Chondrocyte (in vitro differentiated cells): Measurements from ENCODE around the gene TEDC1. TPM values are rescaled to one million over a fixed set of nuclear protein-coding genes. Genes with fewer than 3 reads are reported as not detected.

Experiments used
- DNase-seq: peaks from one replicate; pipeline ENCODE4 v3.0.0; 2021; ENCODE audit warnings: mixed read lengths, low spot score
- H3K27ac Mint-ChIP-seq: one replicate; pipeline ENCODE4 v1.8.0; 2021; ENCODE audit warnings: mild to moderate bottlenecking, moderate library complexity, mixed read lengths; ENCODE audit not compliant: unreplicated experiment
- H3K27me3 Mint-ChIP-seq: 2 replicates; pipeline ENCODE4 v1.8.0; 2021; ENCODE audit warnings: low read depth, mixed read lengths
- H3K36me3 Mint-ChIP-seq: 2 replicates; pipeline ENCODE4 v1.8.0; 2021; ENCODE audit warnings: low read depth, mixed read lengths
- H3K4me1 Mint-ChIP-seq: 2 replicates; pipeline ENCODE4 v1.8.0; 2021; ENCODE audit warnings: low read depth, mild to moderate bottlenecking, mixed read lengths
- H3K4me3 Mint-ChIP-seq: one replicate; pipeline ENCODE4 v1.8.0; 2021; ENCODE audit warnings: mild to moderate bottlenecking, moderate library complexity, mixed read lengths; ENCODE audit not compliant: unreplicated experiment
- H3K9me3 Mint-ChIP-seq: 2 replicates; pipeline ENCODE4 v1.8.0; 2021; ENCODE audit warnings: low read depth, mixed read lengths
- total RNA-seq: library from RNA; stranded (reverse); gene quantifications from 3 replicates; pipeline ENCODE4 v1.2.1, GENCODE V29; 2021
- TF ChIP-seq, protein P1 (sequence below): fragments of 200-600 bp; sonication (generic); IDR thresholded peaks from 2 replicates; pipeline ENCODE4 v1.5.0; 2021; ENCODE audit warnings: antibody characterized with exemption, mild to moderate bottlenecking, moderate library complexity

The TEDC1 gene
- total RNA-seq, 1 donor from 2014 or later, result 12.9 TPM

DNA sequence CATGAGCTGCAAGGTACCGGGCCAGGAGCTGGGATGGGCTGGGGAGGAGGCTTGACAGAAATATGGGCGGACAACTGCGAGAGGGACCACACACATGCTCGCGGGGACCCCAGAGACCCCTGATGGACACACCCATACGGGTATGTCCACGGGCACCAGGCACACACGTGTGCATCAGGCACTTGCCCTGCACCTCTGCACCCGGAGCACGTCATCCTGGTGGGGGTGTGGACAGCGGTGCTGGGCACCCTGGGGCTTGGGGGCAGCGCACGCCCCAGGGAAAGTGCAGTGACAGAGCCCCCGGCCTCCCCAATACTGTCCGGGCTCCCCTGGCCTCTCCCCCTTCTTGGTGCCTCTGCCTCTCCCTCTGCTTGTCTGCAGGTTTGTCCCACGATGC, 6.1 kb upstream of the TEDC1 start:
- peak overlapping the region; percentile 27 for H3K27ac Mint-ChIP-seq
- H3K36me3 Mint-ChIP-seq, result no peaks in the 10 kb centered on the region
- no peak for DNase-seq
- H3K27me3 Mint-ChIP-seq, result no peaks in the 10 kb centered on the region
- TF ChIP-seq, protein P1, sequence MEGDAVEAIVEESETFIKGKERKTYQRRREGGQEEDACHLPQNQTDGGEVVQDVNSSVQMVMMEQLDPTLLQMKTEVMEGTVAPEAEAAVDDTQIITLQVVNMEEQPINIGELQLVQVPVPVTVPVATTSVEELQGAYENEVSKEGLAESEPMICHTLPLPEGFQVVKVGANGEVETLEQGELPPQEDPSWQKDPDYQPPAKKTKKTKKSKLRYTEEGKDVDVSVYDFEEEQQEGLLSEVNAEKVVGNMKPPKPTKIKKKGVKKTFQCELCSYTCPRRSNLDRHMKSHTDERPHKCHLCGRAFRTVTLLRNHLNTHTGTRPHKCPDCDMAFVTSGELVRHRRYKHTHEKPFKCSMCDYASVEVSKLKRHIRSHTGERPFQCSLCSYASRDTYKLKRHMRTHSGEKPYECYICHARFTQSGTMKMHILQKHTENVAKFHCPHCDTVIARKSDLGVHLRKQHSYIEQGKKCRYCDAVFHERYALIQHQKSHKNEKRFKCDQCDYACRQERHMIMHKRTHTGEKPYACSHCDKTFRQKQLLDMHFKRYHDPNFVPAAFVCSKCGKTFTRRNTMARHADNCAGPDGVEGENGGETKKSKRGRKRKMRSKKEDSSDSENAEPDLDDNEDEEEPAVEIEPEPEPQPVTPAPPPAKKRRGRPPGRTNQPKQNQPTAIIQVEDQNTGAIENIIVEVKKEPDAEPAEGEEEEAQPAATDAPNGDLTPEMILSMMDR, result no peak
- peaks cover 63% of the 10 kb centered on the region for H3K4me1 Mint-ChIP-seq
- no peak overlapping the region for H3K4me3 Mint-ChIP-seq
- no peaks in the 10 kb centered on the region for H3K9me3 Mint-ChIP-seq

DNA sequence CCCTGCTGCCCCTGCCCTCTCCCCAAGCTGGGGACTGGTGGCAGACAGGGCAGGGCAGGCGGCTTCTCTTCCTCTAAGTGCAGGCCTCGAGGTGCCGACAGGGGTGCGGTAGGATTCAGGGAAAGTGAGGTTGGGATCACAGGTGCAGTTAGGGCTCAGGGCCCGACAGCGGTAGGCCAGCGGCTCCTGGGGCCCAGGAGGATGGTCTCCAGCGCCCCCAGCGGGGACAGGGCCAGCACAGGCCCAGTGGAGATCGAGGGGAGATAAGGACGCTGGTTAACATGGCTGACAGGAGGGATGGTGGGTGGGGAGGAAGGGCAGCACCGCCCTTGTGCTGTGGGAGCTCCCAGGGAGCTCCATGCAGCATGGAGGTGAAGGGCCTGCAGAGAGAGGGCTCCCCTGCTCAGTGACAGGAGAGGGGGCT, 5.3 kb upstream of the TEDC1 start:
- TF ChIP-seq, protein P1, result peak; percentile 67
- Mint-ChIP-seq H3K27ac (no peak overlapping the region), H3K4me1 (peaks cover 55% of the 10 kb centered on the region), H3K27me3 (no peaks in the 10 kb centered on the region), H3K9me3 (no peaks in the 10 kb centered on the region), H3K4me3 (no peak overlapping the region), H3K36me3 (no peaks in the 10 kb centered on the region)
- no peak for DNase-seq

DNA sequence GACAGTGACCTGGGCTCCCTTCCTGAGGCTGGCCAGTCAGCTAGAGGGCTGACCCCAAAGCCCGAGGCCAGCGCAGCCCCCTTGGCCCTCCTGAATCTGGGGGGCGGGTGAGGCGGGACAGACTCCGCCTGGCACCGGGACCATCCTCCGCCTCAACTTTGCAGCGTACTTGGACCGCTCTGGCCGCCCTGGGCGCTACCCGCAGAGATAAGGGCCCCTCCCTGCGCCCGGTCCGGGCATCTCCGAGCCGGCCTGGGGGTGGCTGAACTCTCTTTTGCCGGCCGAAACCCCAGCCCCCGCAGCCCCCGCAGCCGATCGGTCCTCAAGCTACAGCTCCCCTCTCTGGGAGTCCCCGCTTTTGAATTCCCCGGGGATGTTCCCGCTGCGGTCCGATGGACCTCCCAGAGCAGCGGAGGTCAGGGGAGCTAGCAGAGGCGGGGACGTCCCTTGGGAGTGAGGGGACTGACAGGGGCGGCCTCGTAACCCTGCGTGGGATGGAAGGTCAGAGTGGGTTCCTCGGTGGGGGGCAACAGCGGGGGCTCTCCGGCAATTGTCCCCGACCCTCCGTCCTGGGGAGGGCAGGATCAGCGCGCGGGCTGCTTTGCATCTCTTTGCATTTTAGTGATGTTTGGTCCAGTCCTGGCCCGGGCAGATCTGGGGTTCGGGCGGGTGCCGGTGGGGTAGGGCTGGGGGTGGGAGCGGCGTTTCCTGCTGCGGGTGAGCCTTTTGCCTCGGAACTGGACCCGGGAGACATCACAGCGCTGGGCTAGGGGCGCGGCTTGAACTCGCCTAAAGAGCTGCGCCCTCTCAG, 4.7 kb upstream of the TEDC1 start, which contains the start of gene CRIP1:
Gene CRIP1 (plus strand): TSS at position 724 of the 811 bp plus-strand sequence. CDS start 374 bp downstream, outside the sequence.
- H3K27ac Mint-ChIP-seq, result no peak within 1 kb of the TSS
- no peaks in the 10 kb centered on the region for H3K9me3 Mint-ChIP-seq
- DNase-seq, result no peak
- no peaks in the 10 kb centered on the region for H3K27me3 Mint-ChIP-seq
- H3K4me1 Mint-ChIP-seq, result peaks cover 49% of the 10 kb centered on the region
- H3K36me3 Mint-ChIP-seq, result no peaks in the 10 kb centered on the region
- TF ChIP-seq, protein P1, result no peak
- peak within 1 kb of the TSS; percentile 54 for H3K4me3 Mint-ChIP-seq

DNA sequence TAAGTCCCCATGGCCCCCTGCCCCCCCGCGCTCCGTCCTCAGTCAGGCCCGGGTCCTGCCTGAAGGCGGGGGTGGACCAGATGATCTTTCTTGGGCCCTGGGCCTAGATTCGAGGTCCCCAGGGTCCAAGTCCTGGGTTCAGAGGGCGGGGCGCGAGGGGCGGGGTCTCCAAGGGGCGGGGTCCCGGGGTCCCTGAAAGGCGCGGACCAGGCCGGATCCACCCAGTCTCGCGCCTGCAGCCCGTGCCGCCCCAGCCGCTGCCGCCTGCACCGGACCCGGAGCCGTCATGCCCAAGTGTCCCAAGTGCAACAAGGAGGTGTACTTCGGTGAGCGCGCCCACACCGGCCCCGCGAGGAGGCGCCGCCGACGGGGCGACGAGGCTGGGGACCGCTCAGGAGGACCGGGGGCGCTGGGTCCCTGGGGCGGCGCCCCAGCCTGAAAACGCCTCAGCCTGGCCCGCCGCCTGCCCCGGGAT, 4.0 kb upstream of the TEDC1 start:
- Mint-ChIP-seq H3K4me3 (peak overlapping the region; percentile 28), H3K4me1 (peaks cover 47% of the 10 kb centered on the region), H3K36me3 (no peaks in the 10 kb centered on the region), H3K9me3 (no peaks in the 10 kb centered on the region), H3K27ac (no peak overlapping the region), H3K27me3 (no peaks in the 10 kb centered on the region)
- TF ChIP-seq, protein P1, result no peak
- DNase-seq, result no peak

DNA sequence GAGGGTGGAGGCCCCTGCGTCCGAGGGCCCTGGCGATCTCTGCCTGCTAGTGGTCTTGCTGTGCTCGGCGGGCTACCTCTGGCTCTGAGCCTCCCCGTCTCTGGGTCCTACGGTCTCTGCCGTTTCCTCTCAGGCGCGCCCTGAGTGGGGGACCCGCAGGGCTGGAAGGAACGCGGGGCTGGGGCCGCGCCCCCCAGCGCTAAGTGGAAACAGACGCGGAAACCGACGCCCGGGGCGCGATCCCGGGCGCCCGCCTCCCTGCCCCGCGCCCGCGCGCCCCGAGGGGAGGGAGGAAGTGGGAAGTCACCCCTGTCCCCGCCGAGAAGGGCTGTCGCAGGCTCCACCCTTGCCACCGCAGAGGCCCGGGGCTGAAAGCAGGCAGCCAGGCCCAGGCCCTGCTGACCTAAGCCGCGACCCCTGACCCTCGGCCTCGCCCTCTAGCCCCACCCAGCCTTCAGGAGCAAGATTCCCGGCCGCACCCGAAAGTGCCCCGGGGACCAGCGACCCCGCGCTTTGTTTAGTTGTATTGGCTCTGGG, 3.5 kb upstream of the TEDC1 start:
- H3K27me3 Mint-ChIP-seq, result no peaks in the 10 kb centered on the region
- H3K27ac Mint-ChIP-seq, result no peak overlapping the region
- H3K9me3 Mint-ChIP-seq, result no peaks in the 10 kb centered on the region
- no peaks in the 10 kb centered on the region for H3K36me3 Mint-ChIP-seq
- peaks cover 42% of the 10 kb centered on the region for H3K4me1 Mint-ChIP-seq
- DNase-seq, result no peak
- H3K4me3 Mint-ChIP-seq, result peak overlapping the region; percentile 54
- TF ChIP-seq, protein P1, result no peak
